ENCODE measurements around the gene SERINC5.
"Not testable (repeated sequence)": the region's sequence is repeated elsewhere in the genome, so short reads cannot be mapped to it uniquely, and the experiment has no call there.

The SERINC5 gene

GRCh38 chr5:80134876-80135275 is 121.0 kb downstream of the SERINC5 start:
- no peak for DNase-seq (ENCODE audit: low read depth)

- no peak for DNase-seq (ENCODE audit: low read depth)
Measured at GRCh38 chr5:80129146-80129545, 126.7 kb downstream of the SERINC5 start.

GRCh38 chr5:80128141-80128540 is 127.7 kb downstream of the SERINC5 start:
- no peak for DNase-seq (ENCODE audit: low read depth)

GRCh38 chr5:80127116-80127552 is 128.7 kb downstream of the SERINC5 start:
- DNase-seq (ENCODE audit: low read depth) = peak; percentile 23

- peak; percentile 95 for DNase-seq (ENCODE audit: low read depth)
Measured at GRCh38 chr5:80125962-80126480, 129.8 kb downstream of the SERINC5 start.

GRCh38 chr5:80125022-80125961 is 130.6 kb downstream of the SERINC5 start:
- no peak for DNase-seq (ENCODE audit: low read depth)

- no peak for DNase-seq (ENCODE audit: low read depth)
Measured at GRCh38 chr5:80124121-80124918, 131.5 kb downstream of the SERINC5 start.

GRCh38 chr5:80122579-80122978 is 133.3 kb downstream of the SERINC5 start:
- no peak for DNase-seq (ENCODE audit: low read depth)

- no peak for DNase-seq (ENCODE audit: low read depth)
Measured at GRCh38 chr5:80119372-80119771, 136.5 kb downstream of the SERINC5 start.

- DNase-seq (ENCODE audit: low read depth) = no peak
Measured at GRCh38 chr5:80117446-80117845, 138.4 kb downstream of the SERINC5 start.

GRCh38 chr5:80116465-80116864 is 139.4 kb downstream of the SERINC5 start:
- no peak for DNase-seq (ENCODE audit: low read depth)

GRCh38 chr5:80116000-80116399 is 139.8 kb downstream of the SERINC5 start:
- no peak for DNase-seq (ENCODE audit: low read depth)

- DNase-seq (ENCODE audit: low read depth) = no peak
Measured at GRCh38 chr5:80114860-80115259, 141.0 kb downstream of the SERINC5 start.

GRCh38 chr5:80111376-80111990 is 144.4 kb downstream of the SERINC5 start:
- not testable (repeated sequence) for DNase-seq (ENCODE audit: low read depth)

- DNase-seq (ENCODE audit: low read depth) = no peak
Measured at GRCh38 chr5:80109646-80110478, 146.0 kb downstream of the SERINC5 start.

GRCh38 chr5:80106916-80107315 is 148.9 kb downstream of the SERINC5 start:
- DNase-seq (ENCODE audit: low read depth) = no peak

- no peak for DNase-seq (ENCODE audit: low read depth)
Measured at GRCh38 chr5:80105698-80106439, 150.0 kb downstream of the SERINC5 start.

GRCh38 chr5:80103371-80103770 is 152.5 kb downstream of the SERINC5 start:
- no peak for DNase-seq (ENCODE audit: low read depth)

- DNase-seq (ENCODE audit: low read depth) = no peak
Measured at GRCh38 chr5:80101993-80102392, 153.9 kb downstream of the SERINC5 start.

GRCh38 chr5:80097451-80097850 is 158.4 kb downstream of the SERINC5 start:
- DNase-seq (ENCODE audit: low read depth) = no peak

Data from stromal cell of bone marrow (primary cell).